Measurements from ENCODE around the gene ELMO1.

DNA sequence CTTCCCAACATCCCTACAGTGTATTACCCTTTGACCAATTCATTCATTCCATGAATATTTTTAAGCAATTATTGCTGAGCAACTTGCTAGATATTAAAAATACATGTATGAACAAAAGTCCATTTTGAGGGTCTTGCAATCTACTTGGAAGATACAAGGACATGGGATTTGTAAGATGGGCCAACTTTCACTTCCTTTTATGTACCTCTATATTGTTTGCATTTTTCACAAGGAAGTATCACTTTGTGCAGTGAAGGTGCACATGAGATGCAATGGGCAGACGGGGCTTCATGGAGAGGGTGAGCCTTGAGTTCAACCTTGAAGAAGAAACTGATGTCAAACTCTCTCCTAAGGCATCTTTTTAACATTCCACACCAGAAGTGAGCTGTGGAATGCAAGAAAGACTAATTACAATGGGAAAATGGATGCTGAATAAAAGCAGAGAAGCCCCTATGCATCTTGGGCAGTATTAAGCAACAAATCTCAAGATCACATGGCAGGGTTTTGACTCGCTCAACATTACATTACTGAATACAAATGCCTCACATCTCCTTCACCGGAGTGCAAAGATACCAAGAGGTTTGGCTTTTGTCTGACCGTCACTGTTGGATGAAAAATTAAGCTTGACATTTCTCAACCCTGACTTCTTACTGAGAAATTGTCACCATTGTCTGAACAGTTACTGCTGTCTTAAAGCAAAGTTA lies 341.5 kb downstream of the ELMO1 start:
- TF ChIP-seq CTCF (optimal IDR thresholded peaks at IDR 0.05 in 1 of 3, IDR thresholded peaks at IDR 0.05 in 1 of 3, conservative IDR thresholded peaks at IDR 0.05 in 1 of 3; ENCODE audit: extremely low read depth in 1 of 3, insufficient read depth in 2 of 3, low read length in 3 of 3) (no peak), EZH2 (IDR thresholded peaks at IDR 0.05; ENCODE audit: low read length) (no peak)

Data from keratinocyte (primary cell).